Stimulated activated CD4-positive, alpha-beta T cell treated with anti-CD3 and anti-CD28 coated beads, Interleukin-12 subunit alpha, Interleukin-12 subunit beta, amount 100 ng/mL, for 48 hours (primary cell): ENCODE results near the gene CNST.
"Not testable (repeated sequence)": the region's sequence is repeated elsewhere in the genome, so short reads cannot be mapped to it uniquely, and the experiment has no call there.

Experiments
- DNase-seq, 3 donors: peaks; one replicate each; pipeline ENCODE4 v3.0.0-alpha.2; 2020; ENCODE audit warnings: low read depth in 2 of 3, low spot score in 1 of 3

Gene CNST

DNA sequence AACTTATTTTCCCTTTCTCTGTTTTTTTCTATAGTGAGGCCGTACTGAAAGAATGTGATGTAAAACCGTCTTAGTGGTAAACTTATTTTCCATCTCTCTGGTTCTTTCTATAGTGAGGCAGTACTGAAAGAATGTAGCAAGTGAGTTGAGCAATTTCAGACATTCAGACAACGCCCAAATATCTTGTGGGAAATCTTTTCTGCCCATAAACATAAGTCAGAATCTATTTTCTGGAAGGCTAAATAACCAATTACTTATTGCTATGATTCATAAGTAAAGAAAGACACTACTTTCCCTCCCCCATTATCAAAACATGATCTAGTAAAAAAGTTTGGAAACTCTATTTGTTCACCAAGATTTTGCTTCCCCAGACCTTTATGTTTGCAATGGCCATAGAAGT, 139.1 kb downstream of the CNST start:
- DNase-seq: no peak

GRCh38 chr1:246708166-246708565, 141.9 kb downstream of the CNST start:
- DNase-seq: no peak

DNA sequence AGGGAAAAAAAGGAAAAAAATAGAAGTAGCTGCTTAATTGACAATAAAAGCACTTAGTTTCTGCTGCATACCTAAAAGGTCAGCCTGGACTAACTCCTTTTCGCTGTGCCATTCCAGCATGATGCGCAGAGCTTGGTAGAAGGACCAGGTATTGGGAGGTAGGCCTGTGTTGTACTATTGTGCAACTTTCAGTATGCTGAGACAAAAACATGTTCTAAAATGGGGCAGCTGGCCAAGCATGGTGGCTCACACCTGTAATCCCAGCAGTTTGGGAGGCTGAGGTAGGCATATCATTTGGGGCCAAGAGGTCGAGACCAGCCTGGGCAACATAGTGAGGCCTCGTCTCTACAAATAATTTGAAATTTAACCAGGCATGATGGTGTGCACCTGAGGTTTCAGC, 142.9 kb downstream of the CNST start:
- DNase-seq: no peak

GRCh38 chr1:246709835-246710234, 143.6 kb downstream of the CNST start:
- no peak for DNase-seq

DNA sequence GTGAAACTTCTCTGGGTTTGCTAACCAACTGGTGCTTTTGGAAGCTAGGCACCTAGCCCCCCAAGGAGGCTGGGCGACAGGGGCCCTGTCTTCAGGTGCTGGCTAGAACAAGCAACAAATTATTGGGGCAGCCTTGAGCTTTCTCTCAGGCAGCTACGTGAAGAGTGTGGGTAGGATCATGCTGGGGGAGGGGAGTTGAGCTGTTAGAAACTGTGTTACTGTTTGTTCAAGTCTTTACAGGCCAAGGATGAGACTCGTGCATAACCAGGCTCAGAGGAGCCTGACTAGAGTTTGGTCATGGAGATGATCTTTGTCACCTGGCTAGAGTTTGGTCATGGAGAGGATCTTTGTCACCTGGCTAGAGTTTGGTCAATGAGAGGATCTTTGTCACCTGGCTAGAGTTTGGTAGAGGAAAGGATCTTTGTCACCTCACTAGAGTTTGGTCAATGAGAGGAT, 145.3 kb downstream of the CNST start:
- no peak for DNase-seq

GRCh38 chr1:246712428-246712827, 146.2 kb downstream of the CNST start:
- DNase-seq: not testable (repeated sequence)
